ENCODE results near the gene ACTRT2. TPM values are rescaled to one million over a fixed set of nuclear protein-coding genes. Genes with fewer than 3 reads are reported as not detected.

The ACTRT2 gene
- total RNA-seq, 1 donor from 2014 or later: not detected

DNA sequence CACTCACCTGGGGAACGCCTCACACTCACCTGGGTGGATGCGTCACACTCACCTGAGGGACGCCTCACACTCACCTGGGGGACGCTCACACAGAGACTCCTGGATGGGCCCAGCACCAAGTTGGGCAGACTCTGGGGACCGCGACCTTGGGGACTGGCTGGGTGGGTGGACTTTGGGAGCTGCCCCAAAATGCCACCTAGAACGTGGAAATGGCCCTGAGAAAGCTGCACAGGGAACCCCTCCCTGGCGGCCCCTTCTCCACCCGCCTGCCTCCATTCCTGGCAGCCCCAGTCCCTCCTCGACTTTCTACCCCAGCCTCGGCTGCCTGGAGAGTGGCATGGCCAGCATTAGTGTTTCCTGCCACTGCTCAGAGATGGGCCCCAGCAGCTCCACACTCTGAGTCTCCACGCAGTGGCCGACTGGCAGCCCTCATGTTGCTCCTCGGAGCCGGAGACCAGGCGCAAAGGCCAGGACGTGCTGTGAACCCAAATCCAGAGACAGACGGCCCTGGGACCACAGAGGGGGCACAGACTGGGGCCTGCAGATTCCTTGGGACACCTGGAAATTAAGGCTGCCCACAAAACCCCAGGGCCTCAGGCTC, 46.5 kb upstream of the ACTRT2 start:
- Histone ChIP-seq H3K36me3 (ENCODE audit: control insufficient read depth, insufficient read depth, low read length) (no peaks in the 10 kb centered on the region), H3K27me3 (ENCODE audit: control insufficient read depth, insufficient read depth, low read length) (no peaks in the 10 kb centered on the region), H3K4me3 (ENCODE audit: low read depth, low read length) (no peak overlapping the region)
- no peak for DNase-seq (ENCODE audit: low read depth)
- no peak for FAIRE-seq
- TF ChIP-seq, protein P1, sequence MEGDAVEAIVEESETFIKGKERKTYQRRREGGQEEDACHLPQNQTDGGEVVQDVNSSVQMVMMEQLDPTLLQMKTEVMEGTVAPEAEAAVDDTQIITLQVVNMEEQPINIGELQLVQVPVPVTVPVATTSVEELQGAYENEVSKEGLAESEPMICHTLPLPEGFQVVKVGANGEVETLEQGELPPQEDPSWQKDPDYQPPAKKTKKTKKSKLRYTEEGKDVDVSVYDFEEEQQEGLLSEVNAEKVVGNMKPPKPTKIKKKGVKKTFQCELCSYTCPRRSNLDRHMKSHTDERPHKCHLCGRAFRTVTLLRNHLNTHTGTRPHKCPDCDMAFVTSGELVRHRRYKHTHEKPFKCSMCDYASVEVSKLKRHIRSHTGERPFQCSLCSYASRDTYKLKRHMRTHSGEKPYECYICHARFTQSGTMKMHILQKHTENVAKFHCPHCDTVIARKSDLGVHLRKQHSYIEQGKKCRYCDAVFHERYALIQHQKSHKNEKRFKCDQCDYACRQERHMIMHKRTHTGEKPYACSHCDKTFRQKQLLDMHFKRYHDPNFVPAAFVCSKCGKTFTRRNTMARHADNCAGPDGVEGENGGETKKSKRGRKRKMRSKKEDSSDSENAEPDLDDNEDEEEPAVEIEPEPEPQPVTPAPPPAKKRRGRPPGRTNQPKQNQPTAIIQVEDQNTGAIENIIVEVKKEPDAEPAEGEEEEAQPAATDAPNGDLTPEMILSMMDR (IDR thresholded peaks at IDR 0.05; ENCODE audit: insufficient read depth, low read length, severe bottlenecking): no peak

DNA sequence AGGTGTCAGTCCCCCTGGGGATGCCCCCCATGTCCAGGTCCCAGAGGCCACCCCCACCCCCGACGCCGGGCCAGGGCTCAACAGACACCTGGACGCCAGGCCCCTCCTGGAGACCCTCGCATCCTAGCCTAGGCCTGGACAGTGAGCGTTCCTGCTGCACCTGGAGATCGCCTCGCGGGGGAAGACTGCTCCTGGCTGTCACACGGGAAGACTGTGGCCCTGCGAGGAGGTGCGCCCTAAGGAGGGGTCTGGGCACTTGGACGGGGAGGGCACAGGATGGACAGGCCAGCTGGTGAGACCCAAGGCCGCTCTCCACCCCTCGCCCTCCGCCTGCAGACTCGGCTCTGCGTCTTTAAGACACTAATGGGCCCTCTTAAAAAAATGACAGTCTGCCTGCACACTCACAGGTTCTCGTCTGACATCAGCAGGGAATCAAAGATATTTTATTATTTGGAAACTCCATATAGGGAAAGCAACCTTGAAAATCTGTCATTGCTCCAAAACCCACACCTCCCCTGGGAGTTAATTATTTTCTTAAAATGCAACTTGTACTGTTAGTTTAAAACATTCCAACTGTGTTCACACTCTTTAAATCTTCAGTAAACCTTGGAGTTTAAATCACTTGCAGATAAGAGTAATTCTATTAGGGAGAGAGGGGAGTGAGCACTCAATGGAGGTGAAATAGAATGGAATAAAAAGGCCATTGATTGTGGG, 45.6 kb upstream of the ACTRT2 start:
- no peak for FAIRE-seq
- no peaks in the 10 kb centered on the region for H3K27me3 ChIP-seq (ENCODE audit: control insufficient read depth, insufficient read depth, low read length)
- DNase-seq (ENCODE audit: low read depth): no peak
- no peak overlapping the region for H3K4me3 ChIP-seq (ENCODE audit: low read depth, low read length)
- TF ChIP-seq, protein P1 (IDR thresholded peaks at IDR 0.05; ENCODE audit: insufficient read depth, low read length, severe bottlenecking): no peak
- H3K36me3 ChIP-seq (ENCODE audit: control insufficient read depth, insufficient read depth, low read length): no peaks in the 10 kb centered on the region

DNA sequence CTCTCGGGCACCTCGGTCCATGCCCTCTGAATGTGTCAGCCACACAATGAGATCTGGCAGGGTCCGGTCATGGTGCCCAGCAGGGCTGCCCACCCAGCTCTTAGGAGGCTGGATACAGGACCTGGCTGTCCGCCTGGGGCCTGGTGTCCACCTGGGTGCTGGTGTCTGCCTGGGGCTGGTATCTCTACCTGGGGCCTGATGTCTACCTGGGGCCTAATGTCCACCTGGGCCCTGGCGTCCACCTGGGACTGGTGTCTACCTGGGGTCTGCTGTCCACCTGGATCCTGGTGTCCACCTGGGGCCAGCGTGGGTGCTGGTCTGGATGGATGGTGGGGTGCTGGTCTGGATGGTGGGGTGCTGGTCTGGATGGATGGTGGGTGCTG, 45.1 kb upstream of the ACTRT2 start:
- Histone ChIP-seq H3K36me3 (ENCODE audit: control insufficient read depth, insufficient read depth, low read length) (no peaks in the 10 kb centered on the region), H3K27me3 (ENCODE audit: control insufficient read depth, insufficient read depth, low read length) (no peaks in the 10 kb centered on the region), H3K4me3 (ENCODE audit: low read depth, low read length) (no peak overlapping the region)
- DNase-seq (ENCODE audit: low read depth): no peak
- TF ChIP-seq, protein P1 (IDR thresholded peaks at IDR 0.05; ENCODE audit: insufficient read depth, low read length, severe bottlenecking): no peak
- no peak for FAIRE-seq

DNA sequence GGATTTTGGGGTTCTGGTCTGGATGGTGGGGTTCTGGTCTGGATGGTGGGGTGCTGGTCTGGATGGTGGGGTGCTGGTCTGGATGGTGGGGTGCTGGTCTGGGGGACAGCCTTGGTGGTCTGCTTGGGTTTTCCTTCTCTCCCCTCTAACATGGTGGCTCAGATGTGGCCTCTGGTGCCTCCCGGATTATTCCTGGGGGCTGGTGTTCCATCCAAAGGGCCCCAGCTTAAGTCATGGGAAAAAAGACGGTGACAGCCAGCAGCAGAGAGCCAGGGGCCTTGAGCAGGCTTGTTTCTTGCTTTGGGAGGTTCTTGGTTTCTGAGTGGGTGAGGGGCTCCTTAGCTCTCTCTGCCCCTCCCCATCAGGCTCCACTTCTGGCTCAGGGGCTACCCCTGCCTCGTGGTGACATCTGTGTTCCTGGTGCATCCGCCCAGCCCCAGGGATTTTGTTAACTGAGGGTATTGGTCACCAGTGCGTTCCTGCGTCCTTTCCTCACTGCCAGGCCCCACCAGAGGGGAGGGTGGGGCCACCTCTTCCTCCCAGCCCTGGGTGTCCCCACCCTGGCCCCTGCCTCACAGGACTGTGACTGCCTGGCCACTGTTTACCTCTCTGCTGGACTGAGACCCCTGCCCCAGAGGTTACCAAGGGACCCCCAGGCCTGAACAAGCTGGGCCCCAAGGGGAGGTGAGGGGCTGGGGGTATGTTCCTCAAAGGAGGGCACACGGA, 43.2 kb upstream of the ACTRT2 start:
- DNase-seq (ENCODE audit: low read depth) (no peak), FAIRE-seq (no peak)
- TF ChIP-seq, protein P1 (IDR thresholded peaks at IDR 0.05; ENCODE audit: insufficient read depth, low read length, severe bottlenecking): no peak
- Histone ChIP-seq H3K36me3 (ENCODE audit: control insufficient read depth, insufficient read depth, low read length) (no peaks in the 10 kb centered on the region), H3K27me3 (ENCODE audit: control insufficient read depth, insufficient read depth, low read length) (no peaks in the 10 kb centered on the region), H3K4me3 (ENCODE audit: low read depth, low read length) (no peak overlapping the region)

DNA sequence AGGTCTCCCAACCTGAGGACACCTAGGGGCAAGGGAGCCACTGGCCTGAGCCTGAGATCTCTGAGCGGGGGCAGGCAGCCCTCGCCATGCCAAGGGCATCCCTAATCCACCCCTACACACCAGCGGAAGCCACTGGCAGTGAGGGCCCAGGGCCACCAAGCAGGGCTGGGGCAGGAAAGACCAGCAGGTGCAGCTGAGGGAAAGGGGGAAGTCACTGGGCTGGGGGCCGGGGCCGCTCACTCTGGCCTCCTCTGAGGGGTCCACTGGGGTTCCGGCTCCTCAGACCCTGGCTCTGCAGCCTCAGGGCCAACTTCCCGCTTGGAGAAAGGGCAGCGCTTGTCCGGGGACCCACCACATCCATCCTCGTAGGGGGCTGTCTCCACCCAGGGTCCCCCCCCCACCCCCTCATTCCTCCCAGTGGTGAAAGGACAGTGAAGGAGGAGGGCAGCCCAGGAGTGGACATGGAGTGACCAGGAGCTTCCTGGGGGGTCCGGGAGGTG, 42.5 kb upstream of the ACTRT2 start:
- Histone ChIP-seq H3K36me3 (ENCODE audit: control insufficient read depth, insufficient read depth, low read length) (no peaks in the 10 kb centered on the region), H3K27me3 (ENCODE audit: control insufficient read depth, insufficient read depth, low read length) (no peaks in the 10 kb centered on the region), H3K4me3 (ENCODE audit: low read depth, low read length) (no peak overlapping the region)
- TF ChIP-seq, protein P1 (IDR thresholded peaks at IDR 0.05; ENCODE audit: insufficient read depth, low read length, severe bottlenecking): no peak
- DNase-seq (ENCODE audit: low read depth) (no peak), FAIRE-seq (no peak)

Measured in bronchial epithelial cell (primary cell).